OCI-LY3 (cell line): ENCODE measurements around the gene MTFMT.
A peak's percentile ranks its signal among the peaks of the same experiment; 100 is the strongest.

Experiments
- H2AFZ ChIP-seq: fragments of 200-600, 300-600 bp; shearing (Covaris generic); 2 replicates; pipeline ENCODE4 v1.6.0; 2014; ENCODE audit warnings: antibody characterized with exemption, low read depth, low read length
- H3K27ac ChIP-seq: fragments of 200-600, 300-600 bp; sonication (generic); 2 replicates; pipeline ENCODE4 v1.5.1; 2014; ENCODE audit warnings: mild to moderate bottlenecking, low read length, moderate library complexity, mixed read lengths
- H3K27me3 ChIP-seq: fragments of 200-600, 300-600 bp; sonication (generic); 2 replicates; pipeline ENCODE4 v1.6.1; 2014; ENCODE audit warnings: low read depth, low read length, mixed read lengths
- H3K36me3 ChIP-seq: fragments of 200-600, 300-600 bp; sonication (generic); replicated peaks from 2 replicates; pipeline ENCODE3; 2014; ENCODE audit warnings: low read depth, low read length, mixed read lengths
- H3K4me1 ChIP-seq: fragments of 300-600, 200-600 bp; sonication (generic); 2 replicates; pipeline ENCODE4 v1.6.1; 2014; ENCODE audit warnings: low read length, mixed read lengths
- H3K4me2 ChIP-seq: fragments of 200-600, 300-600 bp; sonication (generic); 2 replicates; pipeline ENCODE4 v1.6.1; 2014; ENCODE audit warnings: low read length, mixed read lengths
- H3K4me3 ChIP-seq: fragments of 300-600, 200-600 bp; sonication (generic); 2 replicates; pipeline ENCODE4 v1.5.1; 2014; ENCODE audit warnings: antibody characterized with exemption, mild to moderate bottlenecking, low read length, moderate library complexity
- H3K79me2 ChIP-seq: fragments of 300-600, 200-600 bp; shearing (Covaris generic); 2 replicates; pipeline ENCODE4 v1.6.1; 2014; ENCODE audit warnings: mild to moderate bottlenecking, low read length, mixed read lengths
- H3K9ac ChIP-seq: fragments of 300-600, 200-600 bp; shearing (Covaris generic); 2 replicates; pipeline ENCODE4 v1.6.0; 2014; ENCODE audit warnings: mild to moderate bottlenecking, low read length, moderate library complexity
- H3K9me3 ChIP-seq: fragments of 200-600, 300-600 bp; shearing (Covaris generic); 2 replicates; pipeline ENCODE4 v1.6.1; 2014; ENCODE audit warnings: low read length, mixed read lengths; ENCODE audit not compliant: insufficient read depth
- H4K20me1 ChIP-seq: fragments of 200-600, 300-600 bp; sonication (generic); 2 replicates; pipeline ENCODE4 v1.6.1; 2016; ENCODE audit warnings: low read length, mixed read lengths; ENCODE audit not compliant: insufficient read depth
- CTCF ChIP-seq: fragments of 200-600, 300-600 bp; sonication (generic); IDR thresholded peaks from 2 replicates; pipeline ENCODE4 v1.5.1; 2014; ENCODE audit warnings: antibody characterized with exemption, low read length, low read depth
- EZH2phosphoT487 ChIP-seq: fragments of 200-600 bp; shearing (Covaris generic); IDR thresholded peaks from 2 replicates; pipeline ENCODE4 v1.6.1; 2018; ENCODE audit warnings: antibody characterized with exemption, mixed run types, low read depth

The MTFMT gene

GRCh38 chr15:64970698-64971097 lies 58.7 kb downstream of the MTFMT start:
- TF ChIP-seq CTCF (no peak), EZH2phosphoT487 (no peak)
- H3K9ac ChIP-seq: no peak overlapping the region
- H3K27ac ChIP-seq: no peak overlapping the region
- no peaks in the 10 kb centered on the region for H4K20me1 ChIP-seq
- no peak overlapping the region for H2AFZ ChIP-seq
- H3K27me3 ChIP-seq: no peaks in the 10 kb centered on the region
- H3K79me2 ChIP-seq: no peaks in the 10 kb centered on the region
- H3K4me3 ChIP-seq: no peak overlapping the region
- peaks cover 46% of the 10 kb centered on the region for H3K36me3 ChIP-seq
- no peak overlapping the region for H3K4me2 ChIP-seq
- no peaks in the 10 kb centered on the region for H3K4me1 ChIP-seq
- no peaks in the 10 kb centered on the region for H3K9me3 ChIP-seq

- H3K79me2 ChIP-seq: no peaks in the 10 kb centered on the region
- TF ChIP-seq EZH2phosphoT487: no peak
- TF ChIP-seq CTCF: no peak
- H4K20me1 ChIP-seq: no peaks in the 10 kb centered on the region
- no peak overlapping the region for H3K27ac ChIP-seq
- H3K9me3 ChIP-seq: no peaks in the 10 kb centered on the region
- H3K27me3 ChIP-seq: no peaks in the 10 kb centered on the region
- peaks cover 50% of the 10 kb centered on the region for H3K36me3 ChIP-seq
- no peak overlapping the region for H3K4me3 ChIP-seq
- no peaks in the 10 kb centered on the region for H3K4me1 ChIP-seq
- no peak overlapping the region for H3K9ac ChIP-seq
- H2AFZ ChIP-seq: no peak overlapping the region
- no peak overlapping the region for H3K4me2 ChIP-seq
Observed at GRCh38 chr15:64969401-64969800, 60.0 kb downstream of the MTFMT start.

- Histone ChIP-seq H3K4me2 (no peak overlapping the region), H3K9me3 (no peaks in the 10 kb centered on the region), H3K27me3 (no peaks in the 10 kb centered on the region), H4K20me1 (no peaks in the 10 kb centered on the region), H3K4me1 (no peaks in the 10 kb centered on the region), H3K4me3 (no peak overlapping the region), H3K36me3 (peaks cover 69% of the 10 kb centered on the region), H3K9ac (no peak overlapping the region), H3K27ac (no peak overlapping the region), H3K79me2 (no peaks in the 10 kb centered on the region), H2AFZ (no peak overlapping the region)
- TF ChIP-seq CTCF (0 out of 2 replicates have a peak, but pooled peaks have one; percentile 6), EZH2phosphoT487 (no peak)
Observed at GRCh38 chr15:64961013-64961412, 68.4 kb downstream of the MTFMT start.

- H3K27me3 ChIP-seq: no peaks in the 10 kb centered on the region
- TF ChIP-seq EZH2phosphoT487 (no peak), CTCF (no peak)
- H3K36me3 ChIP-seq: peaks cover 73% of the 10 kb centered on the region
Observed at GRCh38 chr15:64960153-64960552, 69.3 kb downstream of the MTFMT start.

More at GRCh38 chr15:64960153-64960552, 69.3 kb downstream of the MTFMT start:
- Histone ChIP-seq H3K27ac (no peak overlapping the region), H3K4me1 (no peaks in the 10 kb centered on the region), H3K4me3 (no peak overlapping the region), H2AFZ (no peak overlapping the region), H3K9me3 (no peaks in the 10 kb centered on the region), H3K79me2 (no peaks in the 10 kb centered on the region), H4K20me1 (no peaks in the 10 kb centered on the region), H3K9ac (no peak overlapping the region), H3K4me2 (no peak overlapping the region)
